Measurements from ENCODE around the gene RPL41.
"Not testable (repeated sequence)": the region's sequence is repeated elsewhere in the genome, so short reads cannot be mapped to it uniquely, and the experiment has no call there.

RPL41 gene

GRCh38 chr12:56115329-56115728 lies 1.1 kb upstream of the RPL41 start:
- no peaks in the 10 kb centered on the region for H3K36me3 ChIP-seq (ENCODE audit: control insufficient read depth, insufficient read depth, low read length)
- TF ChIP-seq, protein P1, sequence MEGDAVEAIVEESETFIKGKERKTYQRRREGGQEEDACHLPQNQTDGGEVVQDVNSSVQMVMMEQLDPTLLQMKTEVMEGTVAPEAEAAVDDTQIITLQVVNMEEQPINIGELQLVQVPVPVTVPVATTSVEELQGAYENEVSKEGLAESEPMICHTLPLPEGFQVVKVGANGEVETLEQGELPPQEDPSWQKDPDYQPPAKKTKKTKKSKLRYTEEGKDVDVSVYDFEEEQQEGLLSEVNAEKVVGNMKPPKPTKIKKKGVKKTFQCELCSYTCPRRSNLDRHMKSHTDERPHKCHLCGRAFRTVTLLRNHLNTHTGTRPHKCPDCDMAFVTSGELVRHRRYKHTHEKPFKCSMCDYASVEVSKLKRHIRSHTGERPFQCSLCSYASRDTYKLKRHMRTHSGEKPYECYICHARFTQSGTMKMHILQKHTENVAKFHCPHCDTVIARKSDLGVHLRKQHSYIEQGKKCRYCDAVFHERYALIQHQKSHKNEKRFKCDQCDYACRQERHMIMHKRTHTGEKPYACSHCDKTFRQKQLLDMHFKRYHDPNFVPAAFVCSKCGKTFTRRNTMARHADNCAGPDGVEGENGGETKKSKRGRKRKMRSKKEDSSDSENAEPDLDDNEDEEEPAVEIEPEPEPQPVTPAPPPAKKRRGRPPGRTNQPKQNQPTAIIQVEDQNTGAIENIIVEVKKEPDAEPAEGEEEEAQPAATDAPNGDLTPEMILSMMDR (IDR thresholded peaks at IDR 0.05): no peak
- H3K4me3 ChIP-seq (ENCODE audit: low read depth, low read length): peak overlapping the region; percentile 98
- peak overlapping the region; percentile 82 for H3K4me2 ChIP-seq (ENCODE audit: low read length)
- peak overlapping the region; percentile 97 for H3K27ac ChIP-seq
- no peak overlapping the region for H3K9ac ChIP-seq
- H2AFZ ChIP-seq: peak overlapping the region; percentile 82
- H3K79me2 ChIP-seq: peaks cover 2% of the 10 kb centered on the region
- H3K4me1 ChIP-seq: peaks cover 11% of the 10 kb centered on the region
- no peaks in the 10 kb centered on the region for H3K9me3 ChIP-seq (ENCODE audit: control insufficient read depth, low read length)
- no peaks in the 10 kb centered on the region for H3K27me3 ChIP-seq (ENCODE audit: control insufficient read depth, insufficient read depth, low read length)

- Histone ChIP-seq H3K9ac (peak overlapping the region; percentile 40), H3K4me1 (peaks cover 11% of the 10 kb centered on the region), H3K4me2 (ENCODE audit: low read length) (peak overlapping the region; percentile 84), H3K27ac (peak overlapping the region; percentile 97), H3K4me3 (ENCODE audit: low read depth, low read length) (peak overlapping the region; percentile 98)
- H3K9me3 ChIP-seq (ENCODE audit: control insufficient read depth, low read length); H2AFZ ChIP-seq; H3K79me2 ChIP-seq; H3K36me3 ChIP-seq (ENCODE audit: control insufficient read depth, insufficient read depth, low read length); H3K27me3 ChIP-seq (ENCODE audit: control insufficient read depth, insufficient read depth, low read length): not testable (repeated sequence)
Observed at GRCh38 chr12:56117082-56117706, 761 bp downstream of the RPL41 start.

DNA sequence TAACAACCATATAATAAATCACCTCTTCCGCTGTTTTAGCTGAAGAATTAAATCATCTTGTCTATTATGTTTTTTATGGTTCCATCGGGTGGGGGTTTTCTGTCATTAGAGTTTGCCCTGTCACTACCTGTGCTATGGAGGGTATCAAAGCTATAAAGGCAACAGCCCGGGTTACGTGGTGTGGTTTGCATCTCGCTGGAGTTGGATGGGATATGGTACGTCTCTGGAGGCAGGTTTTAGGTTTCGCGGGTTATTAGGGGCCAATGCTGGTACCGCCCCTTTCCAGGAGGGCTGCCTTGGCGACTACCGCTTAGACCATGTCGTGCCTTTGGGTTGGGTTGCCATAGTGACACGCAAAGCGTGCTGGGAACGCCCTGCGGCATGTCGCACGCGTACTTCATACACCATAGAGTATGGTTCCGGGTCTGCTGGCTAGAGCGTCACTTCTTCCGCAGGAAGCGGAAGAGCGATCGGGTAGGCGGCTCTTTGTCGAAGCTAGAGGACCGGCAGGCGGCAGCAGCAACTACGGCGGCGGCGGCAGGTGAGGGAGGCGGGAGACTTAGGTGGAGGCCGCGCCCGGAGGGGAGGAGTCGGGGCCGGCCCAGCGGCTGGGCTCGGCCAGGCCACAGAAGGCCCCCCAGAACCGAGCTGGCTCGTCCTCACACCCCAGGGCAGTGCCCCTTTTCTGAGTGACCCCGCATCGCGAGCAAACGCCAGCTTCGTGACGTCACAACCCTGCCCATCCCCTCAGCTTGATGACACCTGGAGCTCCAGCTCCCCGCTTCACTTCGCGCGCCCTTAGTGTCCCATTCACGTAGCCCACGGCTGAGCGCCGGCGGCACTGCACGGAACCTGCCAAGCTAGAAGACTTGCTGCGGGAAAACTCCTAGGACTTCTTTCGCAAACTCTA lies 1.6 kb downstream of the RPL41 start, which contains the start of gene ZC3H10:
TSS of gene ZC3H10 (plus strand) at position 489 of the 910 bp plus-strand sequence. CDS start 2,297 bp downstream, outside the sequence.
- Histone ChIP-seq H2AFZ (peak within 1 kb of the TSS; percentile 81), H3K9ac (peak within 1 kb of the TSS; percentile 64), H3K4me2 (ENCODE audit: low read length) (peak within 1 kb of the TSS; percentile 94), H3K79me2 (peaks cover 2% of the 10 kb centered on the region), H3K36me3 (ENCODE audit: control insufficient read depth, insufficient read depth, low read length) (no peaks in the 10 kb centered on the region), H3K4me3 (ENCODE audit: low read depth, low read length) (peak within 1 kb of the TSS; percentile 98), H3K9me3 (ENCODE audit: control insufficient read depth, low read length) (no peaks in the 10 kb centered on the region), H3K27me3 (ENCODE audit: control insufficient read depth, insufficient read depth, low read length) (no peaks in the 10 kb centered on the region), H3K27ac (peak within 1 kb of the TSS; percentile 97), H3K4me1 (peaks cover 11% of the 10 kb centered on the region)
- TF ChIP-seq, protein P1 (IDR thresholded peaks at IDR 0.05): peak; percentile 76

GRCh38 chr12:56118688-56119357 lies 2.4 kb downstream of the RPL41 start:
- Histone ChIP-seq H3K4me1 (peaks cover 11% of the 10 kb centered on the region), H3K4me2 (ENCODE audit: low read length) (peak overlapping the region; percentile 94), H3K27ac (peak overlapping the region; percentile 97), H3K27me3 (ENCODE audit: control insufficient read depth, insufficient read depth, low read length) (no peaks in the 10 kb centered on the region), H3K9ac (peak overlapping the region; percentile 64), H3K36me3 (ENCODE audit: control insufficient read depth, insufficient read depth, low read length) (no peaks in the 10 kb centered on the region), H3K4me3 (ENCODE audit: low read depth, low read length) (peak overlapping the region; percentile 98), H2AFZ (peak overlapping the region; percentile 81), H3K9me3 (ENCODE audit: control insufficient read depth, low read length) (no peaks in the 10 kb centered on the region), H3K79me2 (peaks cover 2% of the 10 kb centered on the region)
- TF ChIP-seq, protein P1 (IDR thresholded peaks at IDR 0.05): no peak

GRCh38 chr12:56119361-56119796 lies 2.9 kb downstream of the RPL41 start:
- Histone ChIP-seq H3K9me3 (ENCODE audit: control insufficient read depth, low read length) (no peaks in the 10 kb centered on the region), H3K79me2 (peaks cover 2% of the 10 kb centered on the region), H2AFZ (peak overlapping the region; percentile 81), H3K36me3 (ENCODE audit: control insufficient read depth, insufficient read depth, low read length) (no peaks in the 10 kb centered on the region), H3K4me1 (peaks cover 11% of the 10 kb centered on the region), H3K27me3 (ENCODE audit: control insufficient read depth, insufficient read depth, low read length) (no peaks in the 10 kb centered on the region), H3K4me2 (ENCODE audit: low read length) (peak overlapping the region; percentile 94), H3K4me3 (ENCODE audit: low read depth, low read length) (peak overlapping the region; percentile 98), H3K27ac (peak overlapping the region; percentile 97), H3K9ac (no peak overlapping the region)
- TF ChIP-seq, protein P1 (IDR thresholded peaks at IDR 0.05): peak; percentile 93
